GM18498 (cell line): ENCODE measurements around the gene BCAP31.
"Not testable (repeated sequence)": the region's sequence is repeated elsewhere in the genome, so short reads cannot be mapped to it uniquely, and the experiment has no call there.

ENCODE experiments used
- ATAC-seq: cut with Tn5 transposase; IDR thresholded peaks from one replicate; pipeline ENCODE4 v1.9.1; 2021; ENCODE audit warnings: mild to moderate bottlenecking, moderate library complexity; ENCODE audit not compliant: unreplicated experiment

The BCAP31 gene

GRCh38 chrX:153736071-153736820, 12.1 kb upstream of the BCAP31 start:
- ATAC-seq: no peak

GRCh38 chrX:153735274-153735673, 11.1 kb upstream of the BCAP31 start:
- ATAC-seq: no peak

GRCh38 chrX:153734871-153735270, 10.7 kb upstream of the BCAP31 start:
- no peak for ATAC-seq

- no peak for ATAC-seq
Measured at GRCh38 chrX:153733651-153734240, 9.6 kb upstream of the BCAP31 start.

- ATAC-seq: no peak
Measured at GRCh38 chrX:153732401-153732800, 8.2 kb upstream of the BCAP31 start.

- ATAC-seq: no peak
Measured at GRCh38 chrX:153731845-153732215, 7.6 kb upstream of the BCAP31 start.

GRCh38 chrX:153731117-153731844, 7.1 kb upstream of the BCAP31 start:
- no peak for ATAC-seq

- ATAC-seq: not testable (repeated sequence)
Measured at GRCh38 chrX:153730115-153730514, 5.9 kb upstream of the BCAP31 start.

- no peak for ATAC-seq
Measured at GRCh38 chrX:153728951-153729631, 4.9 kb upstream of the BCAP31 start.

- no peak for ATAC-seq
Measured at GRCh38 chrX:153728095-153728494, 3.9 kb upstream of the BCAP31 start.

GRCh38 chrX:153727123-153727931, 3.1 kb upstream of the BCAP31 start:
- ATAC-seq: no peak

- ATAC-seq: peak; percentile 42
Measured at GRCh38 chrX:153726286-153727122, 2.3 kb upstream of the BCAP31 start.

GRCh38 chrX:153725832-153726285, 1.7 kb upstream of the BCAP31 start:
- ATAC-seq: no peak

- ATAC-seq: no peak
Measured at GRCh38 chrX:153725039-153725831, 1.0 kb upstream of the BCAP31 start.

GRCh38 chrX:153723351-153724251, 586 bp downstream of the BCAP31 start:
- peak; percentile 34 for ATAC-seq

GRCh38 chrX:153722704-153723350, 1.4 kb downstream of the BCAP31 start:
- ATAC-seq: no peak

GRCh38 chrX:153719701-153720100, 4.5 kb downstream of the BCAP31 start:
- no peak for ATAC-seq
